OCI-LY3 (cell line): ENCODE results near the gene HMGXB4.

Experiments
- CTCF ChIP-seq: fragments of 200-600, 300-600 bp; sonication (generic); IDR thresholded peaks from 2 replicates; pipeline ENCODE4 v1.5.1; 2014; ENCODE audit warnings: antibody characterized with exemption, low read length, low read depth
- EZH2phosphoT487 ChIP-seq: fragments of 200-600 bp; shearing (Covaris generic); IDR thresholded peaks from 2 replicates; pipeline ENCODE4 v1.6.1; 2018; ENCODE audit warnings: antibody characterized with exemption, mixed run types, low read depth

DNA sequence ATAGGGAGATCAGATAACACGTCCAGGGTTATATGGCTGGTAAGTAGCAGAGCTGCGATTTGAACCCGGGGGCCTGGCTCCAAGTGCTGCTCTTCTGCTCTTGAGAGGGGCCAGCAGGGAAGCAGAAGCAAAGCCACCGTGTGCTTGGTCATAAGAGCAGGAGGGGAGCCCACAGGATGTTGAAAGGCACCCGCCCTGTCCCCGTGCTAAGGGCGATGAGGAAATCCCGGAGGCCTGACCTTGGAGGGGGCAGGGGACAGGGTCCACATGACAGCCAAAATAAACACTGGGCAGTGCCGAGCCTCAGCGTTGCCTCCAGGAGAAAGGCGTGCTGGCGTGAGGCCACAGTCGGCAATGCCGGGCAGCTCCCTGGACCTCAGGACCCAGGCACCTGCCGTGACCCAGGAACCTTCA, 71.2 kb downstream of the HMGXB4 start:
- TF ChIP-seq EZH2phosphoT487: no peak
- no peak for TF ChIP-seq CTCF
